ENCODE results near the gene STEAP2.

DNA sequence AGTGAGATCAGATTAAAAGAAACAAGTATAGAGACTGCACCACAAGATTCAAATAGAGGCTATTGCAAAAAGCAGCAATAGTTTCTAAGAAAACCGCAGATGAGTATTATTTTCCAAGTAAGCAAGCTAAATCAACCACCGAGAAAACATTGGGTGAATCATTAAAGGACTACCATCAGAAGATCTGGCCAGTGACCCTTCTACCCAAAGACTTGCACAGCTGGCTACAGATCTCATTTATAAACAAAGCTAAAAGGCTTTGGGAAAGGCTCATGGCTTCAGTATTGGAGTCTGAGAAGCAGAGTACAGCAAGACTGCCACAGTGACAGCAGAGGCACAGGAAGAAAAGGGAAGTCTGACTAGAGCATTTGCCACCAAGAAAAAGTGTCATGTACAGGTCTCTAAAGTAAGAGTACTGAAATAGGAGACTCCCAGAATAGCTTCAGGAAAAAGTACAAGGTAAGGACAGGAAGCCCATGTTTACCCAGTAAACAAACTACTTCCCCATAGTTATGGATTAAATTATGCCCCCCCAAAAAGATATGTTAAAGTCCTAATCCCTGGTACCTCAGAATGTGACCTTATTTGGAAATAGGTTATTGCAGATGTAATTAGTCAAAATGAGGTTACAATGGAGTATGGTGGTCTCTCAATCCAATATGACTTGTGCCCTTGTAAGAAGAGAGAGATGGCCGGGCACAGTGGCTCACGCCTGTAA lies 38.3 kb upstream of the STEAP2 start:
- TF ChIP-seq, protein P1, sequence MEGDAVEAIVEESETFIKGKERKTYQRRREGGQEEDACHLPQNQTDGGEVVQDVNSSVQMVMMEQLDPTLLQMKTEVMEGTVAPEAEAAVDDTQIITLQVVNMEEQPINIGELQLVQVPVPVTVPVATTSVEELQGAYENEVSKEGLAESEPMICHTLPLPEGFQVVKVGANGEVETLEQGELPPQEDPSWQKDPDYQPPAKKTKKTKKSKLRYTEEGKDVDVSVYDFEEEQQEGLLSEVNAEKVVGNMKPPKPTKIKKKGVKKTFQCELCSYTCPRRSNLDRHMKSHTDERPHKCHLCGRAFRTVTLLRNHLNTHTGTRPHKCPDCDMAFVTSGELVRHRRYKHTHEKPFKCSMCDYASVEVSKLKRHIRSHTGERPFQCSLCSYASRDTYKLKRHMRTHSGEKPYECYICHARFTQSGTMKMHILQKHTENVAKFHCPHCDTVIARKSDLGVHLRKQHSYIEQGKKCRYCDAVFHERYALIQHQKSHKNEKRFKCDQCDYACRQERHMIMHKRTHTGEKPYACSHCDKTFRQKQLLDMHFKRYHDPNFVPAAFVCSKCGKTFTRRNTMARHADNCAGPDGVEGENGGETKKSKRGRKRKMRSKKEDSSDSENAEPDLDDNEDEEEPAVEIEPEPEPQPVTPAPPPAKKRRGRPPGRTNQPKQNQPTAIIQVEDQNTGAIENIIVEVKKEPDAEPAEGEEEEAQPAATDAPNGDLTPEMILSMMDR (IDR thresholded peaks at IDR 0.05) = no peak
- no peak for TF ChIP-seq POLR2A (IDR thresholded peaks at IDR 0.05)
- no peak for TF ChIP-seq POLR2AphosphoS5 (IDR thresholded peaks at IDR 0.05)
